ENCODE data around the gene BEAN1.

Gene BEAN1

GRCh38 chr16:66391726-66392670 is 35.1 kb upstream of the BEAN1 start:
- H3K27ac ChIP-seq (ENCODE audit: low read depth, low read length), result no peak overlapping the region
- no peak overlapping the region for H4K91ac ChIP-seq (ENCODE audit: low read depth, low read length)
- no peak overlapping the region for H3K23ac ChIP-seq (ENCODE audit: low read length)
- no peak overlapping the region for H3K9ac ChIP-seq (ENCODE audit: low read length)
- no peaks in the 10 kb centered on the region for H3K79me2 ChIP-seq (ENCODE audit: control insufficient read depth, insufficient read depth, low read length, poor library complexity)
- no peak overlapping the region for H4K8ac ChIP-seq (ENCODE audit: low read depth, low read length)
- no peak overlapping the region for H3K14ac ChIP-seq (ENCODE audit: low read length)
- H3K79me1 ChIP-seq (ENCODE audit: low read length), result no peaks in the 10 kb centered on the region
- H2AFZ ChIP-seq (ENCODE audit: insufficient read depth, low read length, poor library complexity), result no peak overlapping the region
- no peak overlapping the region for H3K18ac ChIP-seq (ENCODE audit: low read length)
- H3K4ac ChIP-seq (ENCODE audit: low read depth, low read length), result no peak overlapping the region
- no peak for DNase-seq
- H4K12ac ChIP-seq (ENCODE audit: low read depth, low read length), result no peak overlapping the region
- peaks cover 3 to 8% of the 10 kb centered on the region in 2 experiments for H3K36me3 ChIP-seq (ENCODE audit: control insufficient read depth in 1 of 2, insufficient read depth in 2 of 2, low read length in 2 of 2)
- H2BK5ac ChIP-seq (ENCODE audit: low read depth, low read length, poor library complexity), result no peak overlapping the region
- H2AK5ac ChIP-seq (ENCODE audit: low read length), result no peak overlapping the region
- H3K4me2 ChIP-seq (ENCODE audit: low read length), result no peak overlapping the region
- H3K27me3 ChIP-seq (ENCODE audit: insufficient read depth, low read length), result no peaks in the 10 kb centered on the region
- WGBS (ENCODE audit: extremely low coverage, insufficient coverage, insufficient read length), result no CpG with 5 or more reads among the region's 18 CpGs
- H3K4me3 ChIP-seq (ENCODE audit: low read depth, low read length), result no peak overlapping the region
- no peak overlapping the region for H2BK12ac ChIP-seq (ENCODE audit: low read length)
- H3K9me3 ChIP-seq (ENCODE audit: insufficient read depth, low read depth, low read length), result no peaks in the 10 kb centered on the region
- no peaks in the 10 kb centered on the region for H3K4me1 ChIP-seq (ENCODE audit: control insufficient read depth in 1 of 2, insufficient read depth in 2 of 2, low read length in 2 of 2)
- no peak overlapping the region for H2BK120ac ChIP-seq (ENCODE audit: insufficient read depth, low read length, poor library complexity)

- Histone ChIP-seq H3K4me2 (ENCODE audit: low read length) (no peak overlapping the region), H4K91ac (ENCODE audit: low read depth, low read length) (no peak overlapping the region)
- WGBS (ENCODE audit: extremely low coverage, insufficient coverage, insufficient read length), result no CpG with 5 or more reads among the region's 7 CpGs
Measured at GRCh38 chr16:66395806-66396555, 31.1 kb upstream of the BEAN1 start.

GRCh38 chr16:66397736-66398433 is 29.2 kb upstream of the BEAN1 start:
- no peak overlapping the region for H4K8ac ChIP-seq (ENCODE audit: low read depth, low read length)
- no peak overlapping the region for H3K9ac ChIP-seq (ENCODE audit: low read length)
- H2AFZ ChIP-seq (ENCODE audit: insufficient read depth, low read length, poor library complexity), result no peak overlapping the region
- no peak for DNase-seq
- H2BK5ac ChIP-seq (ENCODE audit: low read depth, low read length, poor library complexity), result no peak overlapping the region
- no peak overlapping the region for H3K18ac ChIP-seq (ENCODE audit: low read length)
- H3K4me1 ChIP-seq (ENCODE audit: control insufficient read depth in 1 of 2, insufficient read depth in 2 of 2, low read length in 2 of 2), result no peaks in the 10 kb centered on the region
- H3K36me3 ChIP-seq (ENCODE audit: control insufficient read depth in 1 of 2, insufficient read depth in 2 of 2, low read length in 2 of 2), result peaks cover 3 to 5% of the 10 kb centered on the region in 2 experiments
- peak overlapping the region; percentile 27 for H3K4me3 ChIP-seq (ENCODE audit: low read depth, low read length)
- H2BK12ac ChIP-seq (ENCODE audit: low read length), result no peak overlapping the region
- no CpG with 5 or more reads among the region's 5 CpGs for WGBS (ENCODE audit: extremely low coverage, insufficient coverage, insufficient read length)
- H2BK120ac ChIP-seq (ENCODE audit: insufficient read depth, low read length, poor library complexity), result no peak overlapping the region
- H3K23ac ChIP-seq (ENCODE audit: low read length), result no peak overlapping the region
- no peak overlapping the region for H3K4me2 ChIP-seq (ENCODE audit: low read length)
- no peak overlapping the region for H3K14ac ChIP-seq (ENCODE audit: low read length)
- no peak overlapping the region for H4K91ac ChIP-seq (ENCODE audit: low read depth, low read length)
- no peaks in the 10 kb centered on the region for H3K9me3 ChIP-seq (ENCODE audit: insufficient read depth, low read depth, low read length)
- no peak overlapping the region for H3K27ac ChIP-seq (ENCODE audit: low read depth, low read length)
- H3K4ac ChIP-seq (ENCODE audit: low read depth, low read length), result no peak overlapping the region
- H3K79me1 ChIP-seq (ENCODE audit: low read length), result no peaks in the 10 kb centered on the region
- no peaks in the 10 kb centered on the region for H3K27me3 ChIP-seq (ENCODE audit: insufficient read depth, low read length)
- no peaks in the 10 kb centered on the region for H3K79me2 ChIP-seq (ENCODE audit: control insufficient read depth, insufficient read depth, low read length, poor library complexity)
- no peak overlapping the region for H2AK5ac ChIP-seq (ENCODE audit: low read length)
- no peak overlapping the region for H4K12ac ChIP-seq (ENCODE audit: low read depth, low read length)

More at GRCh38 chr16:66395806-66396555, 31.1 kb upstream of the BEAN1 start:
- Histone ChIP-seq H4K12ac (ENCODE audit: low read depth, low read length) (no peak overlapping the region), H2AK5ac (ENCODE audit: low read length) (no peak overlapping the region), H3K36me3 (ENCODE audit: control insufficient read depth in 1 of 2, insufficient read depth in 2 of 2, low read length in 2 of 2) (peaks cover 3 to 5% of the 10 kb centered on the region in 2 experiments), H2AFZ (ENCODE audit: insufficient read depth, low read length, poor library complexity) (no peak overlapping the region), H2BK120ac (ENCODE audit: insufficient read depth, low read length, poor library complexity) (no peak overlapping the region), H3K23ac (ENCODE audit: low read length) (no peak overlapping the region), H3K4ac (ENCODE audit: low read depth, low read length) (no peak overlapping the region), H2BK12ac (ENCODE audit: low read length) (no peak overlapping the region), H3K9ac (ENCODE audit: low read length) (no peak overlapping the region), H3K18ac (ENCODE audit: low read length) (no peak overlapping the region), H3K27me3 (ENCODE audit: insufficient read depth, low read length) (no peaks in the 10 kb centered on the region), H3K79me2 (ENCODE audit: control insufficient read depth, insufficient read depth, low read length, poor library complexity) (no peaks in the 10 kb centered on the region), H3K4me1 (ENCODE audit: control insufficient read depth in 1 of 2, insufficient read depth in 2 of 2, low read length in 2 of 2) (no peaks in the 10 kb centered on the region), H3K9me3 (ENCODE audit: insufficient read depth, low read depth, low read length) (no peaks in the 10 kb centered on the region), H4K8ac (ENCODE audit: low read depth, low read length) (no peak overlapping the region), H3K14ac (ENCODE audit: low read length) (no peak overlapping the region), H3K79me1 (ENCODE audit: low read length) (no peaks in the 10 kb centered on the region), H3K27ac (ENCODE audit: low read depth, low read length) (no peak overlapping the region), H3K4me3 (ENCODE audit: low read depth, low read length) (no peak overlapping the region), H2BK5ac (ENCODE audit: low read depth, low read length, poor library complexity) (no peak overlapping the region)
- DNase-seq, result no peak

GRCh38 chr16:66399031-66399430 is 28.1 kb upstream of the BEAN1 start:
- Histone ChIP-seq H2BK12ac (ENCODE audit: low read length) (no peak overlapping the region), H4K91ac (ENCODE audit: low read depth, low read length) (no peak overlapping the region), H2BK5ac (ENCODE audit: low read depth, low read length, poor library complexity) (no peak overlapping the region), H3K18ac (ENCODE audit: low read length) (no peak overlapping the region), H3K4me1 (ENCODE audit: control insufficient read depth in 1 of 2, insufficient read depth in 2 of 2, low read length in 2 of 2) (no peaks in the 10 kb centered on the region), H2AFZ (ENCODE audit: insufficient read depth, low read length, poor library complexity) (no peak overlapping the region), H3K9ac (ENCODE audit: low read length) (no peak overlapping the region), H3K36me3 (ENCODE audit: control insufficient read depth in 1 of 2, insufficient read depth in 2 of 2, low read length in 2 of 2) (peaks cover 3 to 9% of the 10 kb centered on the region in 2 experiments), H4K8ac (ENCODE audit: low read depth, low read length) (no peak overlapping the region), H2BK120ac (ENCODE audit: insufficient read depth, low read length, poor library complexity) (no peak overlapping the region), H3K4me2 (ENCODE audit: low read length) (no peak overlapping the region), H2AK5ac (ENCODE audit: low read length) (no peak overlapping the region), H3K9me3 (ENCODE audit: insufficient read depth, low read depth, low read length) (no peaks in the 10 kb centered on the region), H3K27me3 (ENCODE audit: insufficient read depth, low read length) (no peaks in the 10 kb centered on the region), H3K4me3 (ENCODE audit: low read depth, low read length) (no peak overlapping the region), H3K23ac (ENCODE audit: low read length) (no peak overlapping the region), H3K79me1 (ENCODE audit: low read length) (no peaks in the 10 kb centered on the region), H3K4ac (ENCODE audit: low read depth, low read length) (no peak overlapping the region), H3K27ac (ENCODE audit: low read depth, low read length) (no peak overlapping the region), H3K79me2 (ENCODE audit: control insufficient read depth, insufficient read depth, low read length, poor library complexity) (no peaks in the 10 kb centered on the region), H4K12ac (ENCODE audit: low read depth, low read length) (no peak overlapping the region), H3K14ac (ENCODE audit: low read length) (no peak overlapping the region)
- DNase-seq, result no peak
- WGBS (ENCODE audit: extremely low coverage, insufficient coverage, insufficient read length), result no CpG with 5 or more reads among the region's 3 CpGs
